Small intestine (tissue), 7 donors: Measurements from ENCODE around the gene LY6G5B. TPM values are rescaled to one million over a fixed set of nuclear protein-coding genes. Genes with fewer than 3 reads are reported as not detected.
"Not testable (repeated sequence)": the region's sequence is repeated elsewhere in the genome, so short reads cannot be mapped to it uniquely, and the experiment has no call there.

Experiments
- DNase-seq, 2 donors: peaks; one replicate each; pipeline versions ENCODE4 v3.0.0 to v3.0.0-alpha.2; 2013
- FAIRE-seq: peaks from 2 replicates; lab custom pipeline; 2012; peaks lifted over from hg19 to GRCh38; lab: Jason Lieb, UNC
- H3K27ac ChIP-seq, 3 donors: one replicate each; pipeline ENCODE4 v1.5.1; 2013; ENCODE audit warnings: low read length in 2 of 3, mild to moderate bottlenecking in 2 of 3, control low read depth in 1 of 3, inconsistent platforms in 1 of 3, low read depth in 1 of 3, moderate library complexity in 1 of 3
- H3K27me3 ChIP-seq, 3 donors: one replicate each; pipeline ENCODE4 v1.6.1; 2013; ENCODE audit warnings: low read length in 3 of 3, inconsistent platforms in 1 of 3; ENCODE audit not compliant: control insufficient read depth in 3 of 3, insufficient read depth in 3 of 3
- H3K36me3 ChIP-seq, 3 donors: one replicate each; pipeline ENCODE4 v1.6.1; 2013; ENCODE audit warnings: low read length in 3 of 3, inconsistent platforms in 1 of 3, low read depth in 1 of 3, mild to moderate bottlenecking in 1 of 3, moderate library complexity in 1 of 3; ENCODE audit not compliant: control insufficient read depth in 3 of 3, insufficient read depth in 2 of 3
- H3K4me1 ChIP-seq, 3 donors: one replicate each; pipeline ENCODE4 v1.6.1; 2013; ENCODE audit warnings: low read length in 2 of 3, inconsistent platforms in 1 of 3, low read depth in 1 of 3, mild to moderate bottlenecking in 1 of 3, moderate library complexity in 1 of 3; ENCODE audit not compliant: control insufficient read depth in 3 of 3, insufficient read depth in 2 of 3
- H3K4me3 ChIP-seq, 3 donors: one replicate each; pipeline ENCODE4 v1.5.1; 2013; ENCODE audit warnings: low read length in 3 of 3, control low read depth in 1 of 3, inconsistent platforms in 1 of 3, low read depth in 1 of 3, mild to moderate bottlenecking in 1 of 3, moderate library complexity in 1 of 3
- H3K9me3 ChIP-seq, 2 donors: one replicate each; pipeline ENCODE4 v1.6.1; 2013; ENCODE audit warnings: low read depth in 1 of 2, low read length in 1 of 2; ENCODE audit not compliant: control insufficient read depth in 2 of 2, insufficient read depth in 1 of 2
- WGBS, 3 donors: extraction: QIAGEN DNeasy Blood & Tissue Kit; methylation state at CpG; one replicate each; pipeline ENCODE4 v1.1.7; 2013; 5-methylcytosine and 5-hydroxymethylcytosine counted together
- polyA plus RNA-seq, 4 donors: library from polyadenylated mRNA; stranded (reverse) in 3 of 4; unstranded in 1 of 4; fragments of 200-250 nt in 3 of 4; fragments of 120-200 nt in 1 of 4; gene quantifications; one replicate each; pipeline versions ENCODE4 v1.2.1 to v1.2.3, GENCODE V29; 2013
- donor health status: healthy with polysubstance abuse.
- donor health status: control.
- donor health status: control.
- donor health status: Bipolar disorder and iron deficiency.
- donor health status: healthy.

LY6G5B gene
- polyA plus RNA-seq, 4 donors: 3.8 to 16.5 (median 4.2) TPM

DNA sequence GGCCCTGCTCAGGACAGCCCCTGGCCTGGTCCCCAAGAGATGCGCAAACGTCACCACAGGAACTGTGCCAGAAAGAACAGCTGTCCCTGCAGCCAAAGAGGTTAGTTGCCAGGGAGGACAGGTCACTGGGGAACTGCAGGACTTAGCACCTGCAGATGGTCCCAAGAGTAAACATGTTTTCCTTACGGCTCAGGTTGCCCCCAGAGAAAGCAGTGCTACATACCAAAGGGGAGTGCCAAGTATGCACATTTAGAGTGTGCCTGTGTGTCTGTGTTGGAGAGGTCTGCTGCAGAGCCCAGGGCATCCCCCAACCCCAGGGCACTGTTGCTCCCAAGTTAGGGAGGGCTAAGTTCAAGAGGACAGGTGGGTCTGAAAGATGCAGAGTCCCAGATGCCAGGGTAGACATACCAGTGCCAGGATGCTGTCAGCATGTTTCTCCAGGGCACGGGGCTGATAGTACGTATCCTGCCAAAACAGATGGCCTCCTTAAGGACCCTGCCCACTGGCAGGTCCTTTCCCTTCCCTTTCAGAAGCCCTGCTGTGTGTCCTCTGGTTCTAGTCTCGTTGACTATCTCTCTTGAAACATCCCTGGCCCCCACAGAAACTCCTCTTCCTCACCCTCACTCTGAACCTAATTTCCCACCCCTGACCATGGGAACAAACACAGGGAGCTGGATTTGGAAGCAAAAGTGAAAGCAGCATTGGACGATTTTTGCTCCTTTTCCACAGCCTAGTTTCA is 32.1 kb downstream of the LY6G5B start:
- Histone ChIP-seq H3K4me1 (peaks cover 0 to 21% (median 4%) of the 10 kb centered on the region in 3 donors), H3K36me3 (peaks cover 0 to 36% (median 4%) of the 10 kb centered on the region in 3 donors), H3K4me3 (peak overlapping the region; percentile 46 to 88 (median 69)), H3K27me3 (no peaks in the 10 kb centered on the region), H3K9me3 (no peaks in the 10 kb centered on the region), H3K27ac (peak overlapping the region in 2 of 3 donors; percentile 97 to 98)
- FAIRE-seq (no peak), DNase-seq (peak; percentile 49 to 55)
- WGBS, 3 donors: 19 to 27% (median 25%) methylated on average over 7 of the region's 7 CpGs

DNA sequence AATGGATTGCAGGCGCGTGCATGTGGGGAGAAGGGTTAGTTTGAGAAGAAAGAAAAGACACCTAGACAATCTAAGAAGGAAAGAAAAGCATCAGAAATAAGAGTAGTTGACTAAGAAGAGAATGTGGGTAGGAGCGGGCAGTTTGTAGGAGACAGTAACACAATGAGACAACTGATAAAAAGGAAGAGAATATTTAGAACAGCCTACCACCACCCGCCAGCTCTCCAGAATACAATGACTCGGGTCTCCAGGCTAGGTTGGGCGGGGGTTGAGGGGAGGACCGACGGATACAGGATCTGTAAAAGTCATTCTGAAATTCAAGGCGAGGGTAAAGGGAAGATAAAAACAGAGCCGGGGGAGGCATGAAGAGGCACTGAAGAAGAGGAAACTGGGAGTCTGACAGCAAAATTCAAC is 32.6 kb downstream of the LY6G5B start:
- Histone ChIP-seq H3K4me3 (peak overlapping the region; percentile 46 to 88 (median 69)), H3K27me3 (no peaks in the 10 kb centered on the region), H3K36me3 (peaks cover 0 to 32% (median 3%) of the 10 kb centered on the region in 3 donors), H3K9me3 (no peaks in the 10 kb centered on the region), H3K4me1 (peaks cover 0 to 21% (median 4%) of the 10 kb centered on the region in 3 donors), H3K27ac (peak overlapping the region; percentile 97 to 98 (median 98))
- DNase-seq (no peak), FAIRE-seq (no peak)
- WGBS, 3 donors: 1% methylated on average over 10 of the region's 10 CpGs

DNA sequence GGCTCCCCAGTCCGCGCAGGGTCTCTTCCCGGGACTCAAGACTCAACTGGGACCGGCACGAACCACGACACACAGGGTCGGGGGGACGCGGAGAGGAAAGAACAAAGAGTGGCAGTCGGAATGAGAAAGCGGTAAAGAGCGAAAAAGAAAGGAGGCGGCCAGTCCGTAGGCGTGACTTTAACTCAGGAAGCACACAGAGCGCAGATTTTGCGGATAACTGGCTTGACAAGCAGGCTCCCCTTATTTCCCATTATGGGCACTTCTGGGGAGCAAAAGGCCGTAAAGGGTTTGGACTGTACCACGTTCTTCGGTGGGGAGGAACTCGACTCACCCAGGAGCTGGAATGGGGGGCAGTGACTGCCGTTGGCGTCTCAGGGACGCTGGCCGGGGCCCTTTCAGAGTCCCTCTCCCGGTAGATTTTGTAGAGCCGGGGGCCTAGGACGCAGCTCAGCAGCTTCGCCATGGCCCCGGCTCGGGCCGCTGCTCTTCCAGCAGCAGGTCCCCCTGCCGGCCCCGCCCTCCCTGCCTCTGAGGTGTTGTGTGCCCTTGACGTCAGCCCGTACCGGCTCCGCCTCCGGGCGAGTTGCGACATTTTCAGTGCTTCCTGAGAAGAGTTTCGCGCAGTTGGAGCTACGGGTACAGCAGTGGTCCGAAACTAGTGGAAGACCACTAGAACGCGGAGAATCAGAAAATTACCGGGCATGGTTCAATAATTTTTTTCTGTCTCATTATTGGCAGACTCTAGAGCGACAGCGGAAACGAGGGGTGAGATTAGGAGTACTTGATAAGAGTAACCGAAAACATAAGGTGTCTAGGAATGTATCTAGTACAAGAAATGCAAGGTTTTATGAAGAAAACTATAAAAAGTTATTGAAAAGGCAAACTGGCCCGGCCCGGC is 33.3 kb downstream of the LY6G5B start, which contains the start of gene ABHD16A:
Gene ABHD16A, minus strand, starts transcription at position 506 of the 898 bp plus-strand sequence. Its CDS starts 43 bp downstream, at position 463.
- Histone ChIP-seq H3K9me3 (no peaks in the 10 kb centered on the region), H3K27me3 (no peaks in the 10 kb centered on the region), H3K36me3 (peaks cover 0 to 28% (median 0%) of the 10 kb centered on the region in 3 donors), H3K4me1 (peaks cover 0 to 21% (median 4%) of the 10 kb centered on the region in 3 donors), H3K27ac (peak within 1 kb of the TSS; percentile 97 to 98 (median 98)), H3K4me3 (peak within 1 kb of the TSS; percentile 46 to 88 (median 69))
- FAIRE-seq (no peak), DNase-seq (peak; percentile 98 to 100)
- 1% methylated on average over 54 of the region's 54 CpGs for WGBS, 3 donors

DNA sequence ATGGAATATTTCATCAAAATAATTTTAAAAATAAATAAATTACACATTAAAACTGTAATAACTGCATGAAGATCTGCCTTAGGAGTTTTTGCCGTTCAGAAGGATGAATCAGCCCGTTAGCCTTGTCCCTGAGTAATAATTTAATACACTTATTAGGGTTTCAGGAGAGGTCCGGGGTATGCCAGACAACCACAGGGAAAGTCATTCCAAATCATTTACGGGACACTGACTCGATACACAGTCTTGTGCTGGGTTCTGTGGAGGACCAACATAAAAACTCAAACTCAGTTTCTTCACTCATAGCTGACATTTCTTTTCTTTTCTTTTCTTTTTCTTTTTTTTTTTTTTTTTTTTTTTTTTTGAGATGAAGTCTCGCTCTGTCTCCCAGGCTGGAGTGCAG is 36.2 kb downstream of the LY6G5B start:
- Histone ChIP-seq H3K9me3 (no peaks in the 10 kb centered on the region), H3K36me3 (peaks cover 0 to 11% (median 0%) of the 10 kb centered on the region in 3 donors), H3K4me1 (peaks cover under 1 to 19% (median 2%) of the 10 kb centered on the region in 3 donors), H3K4me3 (no peak overlapping the region), H3K27ac (no peak overlapping the region), H3K27me3 (no peaks in the 10 kb centered on the region)
- DNase-seq: no peak
- WGBS, 3 donors: 89 to 90% (median 90%) methylated on average over 5 to 6 of the region's 6 CpGs
- FAIRE-seq: no peak

DNA sequence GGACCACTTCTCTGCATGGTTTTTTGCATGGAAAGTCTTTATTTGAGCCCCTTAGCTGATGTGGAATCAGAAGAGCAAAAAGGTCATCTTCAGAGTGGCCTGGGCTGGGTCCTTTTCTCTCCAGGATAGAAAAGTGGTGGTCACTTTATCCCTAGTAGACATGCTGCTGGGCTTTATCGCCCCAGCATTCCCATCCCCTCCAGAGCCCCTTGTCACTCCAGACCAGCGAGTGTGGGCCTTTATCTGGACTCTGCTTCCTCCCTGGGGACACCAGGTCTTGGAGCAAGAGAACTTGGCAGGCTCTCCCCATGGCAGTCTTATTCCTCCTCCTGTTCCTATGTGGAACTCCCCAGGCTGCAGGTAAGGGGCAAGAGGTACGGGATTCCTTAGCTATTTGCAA is 36.8 kb downstream of the LY6G5B start, which contains the start of gene LY6G6F:
Gene LY6G6F, plus strand, starts transcription at position 268 of the 400 bp plus-strand sequence. Its CDS starts 41 bp downstream, at position 309.
- peaks cover 2 to 16% (median 4%) of the 10 kb centered on the region in 3 donors for H3K4me1 ChIP-seq
- H3K4me3 ChIP-seq: no peak within 1 kb of the TSS
- DNase-seq (no peak), FAIRE-seq (no peak)
- no peak within 1 kb of the TSS for H3K27ac ChIP-seq
- H3K27me3 ChIP-seq: no peaks in the 10 kb centered on the region
- 60 to 68% (median 65%) methylated on average over 3 of the region's 3 CpGs for WGBS, 3 donors
- peaks cover 0 to 8% (median 0%) of the 10 kb centered on the region in 3 donors for H3K36me3 ChIP-seq
- H3K9me3 ChIP-seq: no peaks in the 10 kb centered on the region

DNA sequence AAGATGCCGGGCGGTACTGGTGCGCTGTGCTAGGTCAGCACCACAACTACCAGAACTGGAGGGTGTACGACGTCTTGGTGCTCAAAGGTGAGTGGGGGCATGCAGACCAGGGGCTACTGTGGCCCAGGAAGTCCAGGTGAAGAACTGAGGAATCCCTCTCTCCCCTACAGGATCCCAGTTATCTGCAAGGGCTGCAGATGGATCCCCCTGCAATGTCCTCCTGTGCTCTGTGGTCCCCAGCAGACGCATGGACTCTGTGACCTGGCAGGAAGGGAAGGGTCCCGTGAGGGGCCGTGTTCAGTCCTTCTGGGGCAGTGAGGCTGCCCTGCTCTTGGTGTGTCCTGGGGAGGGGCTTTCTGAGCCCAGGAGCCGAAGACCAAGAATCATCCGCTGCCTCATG is 37.9 kb downstream of the LY6G5B start:
- Histone ChIP-seq H3K4me3 (no peak overlapping the region), H3K4me1 (peaks cover 0 to 10% (median 4%) of the 10 kb centered on the region in 3 donors), H3K27me3 (no peaks in the 10 kb centered on the region), H3K27ac (no peak overlapping the region), H3K9me3 (no peaks in the 10 kb centered on the region), H3K36me3 (peaks cover 0 to 4% (median 0%) of the 10 kb centered on the region in 3 donors)
- FAIRE-seq: no peak
- no peak for DNase-seq
- 86 to 94% (median 89%) methylated on average over 10 of the region's 10 CpGs for WGBS, 3 donors

DNA sequence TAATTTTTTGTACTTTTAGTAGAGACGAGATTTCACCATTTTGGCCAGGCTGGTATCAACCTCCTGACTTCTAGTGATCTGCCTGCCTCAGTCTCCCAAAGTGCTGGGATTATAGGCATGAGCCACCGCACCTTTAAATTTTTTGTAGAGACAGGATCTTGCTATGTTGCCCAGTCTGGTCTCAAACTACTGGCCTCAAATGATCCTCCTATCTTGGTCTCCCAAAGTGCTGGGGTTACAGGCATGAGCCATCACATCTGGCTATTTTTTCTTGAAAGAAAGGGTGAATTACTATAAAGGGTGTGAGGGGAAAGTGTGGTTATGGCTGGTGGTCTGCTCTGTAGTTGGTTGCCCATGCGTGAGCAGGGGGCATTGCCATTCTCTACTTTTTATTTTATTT is 38.4 kb downstream of the LY6G5B start:
- DNase-seq (no peak), FAIRE-seq (no peak)
- Histone ChIP-seq H3K27me3 (no peaks in the 10 kb centered on the region), H3K36me3 (peaks cover 0 to 4% (median 0%) of the 10 kb centered on the region in 3 donors), H3K4me3 (no peak overlapping the region), H3K4me1 (peaks cover 0 to 10% (median 4%) of the 10 kb centered on the region in 3 donors), H3K9me3 (no peaks in the 10 kb centered on the region), H3K27ac (no peak overlapping the region)
- whole genome bisulfite sequencing, 3 donors: 94 to 99% (median 96%) methylated on average over 3 of the region's 3 CpGs

DNA sequence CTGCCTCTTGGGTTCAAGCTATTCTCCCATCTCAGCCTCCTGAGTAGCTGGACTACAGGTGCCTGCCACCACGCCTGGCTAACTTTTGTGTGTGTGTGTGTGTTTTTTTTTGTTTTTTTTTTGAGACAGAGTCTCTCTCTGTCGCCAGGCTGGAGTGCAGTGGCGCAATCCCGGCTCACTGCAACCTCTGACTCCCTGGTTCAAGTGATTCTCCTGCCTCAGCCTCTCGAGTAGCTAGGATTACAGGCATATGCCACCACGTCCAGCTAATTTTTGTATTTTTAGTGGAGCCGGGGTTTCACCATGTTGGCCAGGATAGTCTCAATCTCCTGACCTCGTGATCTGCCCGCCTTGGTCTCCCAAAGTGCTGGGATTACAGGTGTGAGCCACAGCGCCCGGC is 39.4 kb downstream of the LY6G5B start:
- H3K27me3 ChIP-seq, FAIRE-seq, H3K27ac ChIP-seq, H3K36me3 ChIP-seq, DNase-seq, H3K4me3 ChIP-seq, H3K9me3 ChIP-seq: not testable (repeated sequence)
- peaks cover 0 to 16% (median 4%) of the 10 kb centered on the region in 3 donors for H3K4me1 ChIP-seq
- WGBS, 3 donors: 87 to 91% (median 91%) methylated on average over 11 of the region's 11 CpGs
